K562 (cell line): ENCODE data around the gene USP31. TPM values are rescaled to one million over a fixed set of nuclear protein-coding genes. Genes with fewer than 3 reads are reported as not detected.

Experiments
- CBFA2T3 ChIP-seq: fragments of 450-650 bp; IDR thresholded peaks from 2 replicates; pipeline ENCODE4 v1.6.1; 2017
- CEBPZ ChIP-seq: fragments of 150-350 bp; IDR thresholded peaks from 2 replicates; pipeline ENCODE4 v1.6.1; 2014; ENCODE audit warnings: low read depth, mild to moderate bottlenecking, low read length, borderline replicate concordance
- CSDE1 ChIP-seq, 2 experiments: fragments of 450-650 bp; IDR thresholded peaks; 2 replicates each; pipeline ENCODE4 v1.6.1; 2016; ENCODE audit warnings: mild to moderate bottlenecking in 1 of 2
- FOXK1 ChIP-seq: sonication (generic); formaldehyde crosslinking; IDR thresholded peaks from 2 replicates; pipeline ENCODE4 v1.8.0; 2022; ENCODE audit warnings: missing genetic modification reagents, mild to moderate bottlenecking, borderline replicate concordance
- IFI16 ChIP-seq: fragments of 250-450 bp; sonication (Bioruptor Pico); IDR thresholded peaks from 2 replicates; pipeline ENCODE4 v2.1.2; 2022; ENCODE audit warnings: mild to moderate bottlenecking, inconsistent platforms
- MYC ChIP-seq, 2 experiments: fragments of 250-450 bp in 1 of 2; sonication (Bioruptor Pico) in 1 of 2; IDR thresholded peaks; 2 replicates each; pipeline versions ENCODE4 v1.5.1 to v1.6.1; 2012 to 2021; ENCODE audit warnings: low read depth in 2 of 2, borderline replicate concordance in 1 of 2, improper control_type of control experiment in 1 of 2, low read length in 1 of 2, mild to moderate bottlenecking in 1 of 2, moderate library complexity in 1 of 2
- PHF21A ChIP-seq: fragments of 450-650 bp; IDR thresholded peaks from 2 replicates; pipeline ENCODE4 v1.6.1; 2017; ENCODE audit warnings: low read depth, borderline replicate concordance
- SAFB2 ChIP-seq: fragments of 200-400 bp; formaldehyde crosslinking; IDR thresholded peaks from 2 replicates; pipeline ENCODE4 v1.6.1; 2018; ENCODE audit warnings: borderline replicate concordance, low read length, low read depth, moderate library complexity; ENCODE audit not compliant: severe bottlenecking
- ZNF24 ChIP-seq: fragments of 450-650 bp; IDR thresholded peaks from 2 replicates; pipeline ENCODE4 v1.6.1; 2016
- ZNF324 ChIP-seq: fragments of 250-450 bp; sonication (Bioruptor Pico); IDR thresholded peaks from 2 replicates; pipeline ENCODE4 v1.4.0; 2020; ENCODE audit warnings: mild to moderate bottlenecking
- polyA plus RNA-seq, 8 experiments: library from polyadenylated mRNA; depleted of rRNA in 4 of 8; stranded (reverse) in 5 of 8; unstranded in 3 of 8; fragments of >200 nt; fragmentation: Nextera tagmentation in 2 of 8; fragmentation: Illumina TruSeq in 1 of 8; extraction: Ambion mirVana in 2 of 8; extraction: Trizol in 1 of 8; gene quantifications; 2 replicates each; pipeline versions ENCODE4 v1.2.1 to v1.2.3, GENCODE V29; 2011 to 2014; ENCODE audit warnings: inconsistent platforms in 1 of 8, missing spikeins in 1 of 8
- total RNA-seq, 7 experiments: library from RNA; depleted of rRNA in 6 of 7; stranded (reverse); fragments of >200 nt in 6 of 7; fragmentation: Illumina TruSeq in 2 of 7; extraction: Trizol in 2 of 7; gene quantifications; 2 replicates each; pipeline versions ENCODE4 v1.2.1 to v1.2.3, GENCODE V29; 2011 to 2021; ENCODE audit warnings: low replicate concordance in 1 of 7
- TF ChIP-seq, protein P1 (sequence below), 2 experiments: fragments of 450-650 bp in 1 of 2; sonication (generic) in 1 of 2; formaldehyde crosslinking in 1 of 2; IDR thresholded peaks in 1 of 2; conservative IDR thresholded peaks in 1 of 2; 2 replicates each; pipeline versions ENCODE4 v1.6.1 to v1.8.1; 2016 to 2023; ENCODE audit warnings: mild to moderate bottlenecking in 2 of 2, moderate library complexity in 2 of 2, inconsistent platforms in 1 of 2, missing genetic modification reagents in 1 of 2
- TF ChIP-seq, protein P2 (sequence below): fragments of 200-600 bp; sonication (generic); IDR thresholded peaks from one replicate; pipeline ENCODE4 v1.6.1; 2012; ENCODE audit warnings: mild to moderate bottlenecking, low read depth, low read length, inconsistent platforms

Gene USP31
- total and polyA plus RNA-seq, 9 of the 15 experiments (the other 6 are each of a cell fraction or from before 2014, with no cell fraction given) = 0.56 to 4.9 (median 2.9) TPM

DNA sequence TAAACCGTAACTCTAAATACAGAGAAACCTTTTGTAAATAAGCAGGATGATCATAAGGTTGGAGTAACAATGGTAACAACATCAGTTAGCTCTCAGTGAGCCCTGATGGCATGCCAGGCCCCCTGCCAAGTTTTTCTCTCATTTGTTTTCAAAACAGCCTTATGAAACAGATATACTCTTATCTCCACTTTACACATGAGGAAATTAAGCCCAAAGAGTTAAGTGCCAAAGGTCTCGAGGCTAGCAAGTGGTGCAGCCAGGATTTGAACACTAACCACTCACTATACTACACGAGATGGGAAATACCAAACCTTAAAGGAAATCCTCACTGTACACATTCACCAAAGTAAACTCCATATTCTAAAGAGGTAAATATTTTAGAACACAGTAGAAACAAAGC lies 15.0 kb downstream of the USP31 start (continued):
- TF ChIP-seq CEBPZ = no peak
- TF ChIP-seq PHF21A = no peak
- TF ChIP-seq MYC (IDR thresholded peaks at IDR 0.05; ENCODE audit: low read depth, low read length) = 0 out of 2 replicates have a peak, but pooled peaks have one; percentile 13
- no peak for TF ChIP-seq MYC (CRISPR knock-in tag; IDR thresholded peaks at IDR 0.05; ENCODE audit: borderline replicate concordance, low read depth)
- no peak for TF ChIP-seq IFI16 (CRISPR knock-in tag)
- no peak for TF ChIP-seq SAFB2
- TF ChIP-seq CBFA2T3 = peak; percentile 80
- no peak for TF ChIP-seq FOXK1 (CRISPR knock-in tag)
- no peak for TF ChIP-seq CSDE1 (IDR thresholded peaks at IDR 0.05)
- TF ChIP-seq, protein P1, sequence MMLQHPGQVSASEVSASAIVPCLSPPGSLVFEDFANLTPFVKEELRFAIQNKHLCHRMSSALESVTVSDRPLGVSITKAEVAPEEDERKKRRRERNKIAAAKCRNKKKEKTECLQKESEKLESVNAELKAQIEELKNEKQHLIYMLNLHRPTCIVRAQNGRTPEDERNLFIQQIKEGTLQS (IDR thresholded peaks at IDR 0.05) = no peak
- TF ChIP-seq, protein P1 (CRISPR knock-in tag; conservative IDR thresholded peaks at IDR 0.05) = no peak
- TF ChIP-seq ZNF24 = no peak
- TF ChIP-seq, protein P2, sequence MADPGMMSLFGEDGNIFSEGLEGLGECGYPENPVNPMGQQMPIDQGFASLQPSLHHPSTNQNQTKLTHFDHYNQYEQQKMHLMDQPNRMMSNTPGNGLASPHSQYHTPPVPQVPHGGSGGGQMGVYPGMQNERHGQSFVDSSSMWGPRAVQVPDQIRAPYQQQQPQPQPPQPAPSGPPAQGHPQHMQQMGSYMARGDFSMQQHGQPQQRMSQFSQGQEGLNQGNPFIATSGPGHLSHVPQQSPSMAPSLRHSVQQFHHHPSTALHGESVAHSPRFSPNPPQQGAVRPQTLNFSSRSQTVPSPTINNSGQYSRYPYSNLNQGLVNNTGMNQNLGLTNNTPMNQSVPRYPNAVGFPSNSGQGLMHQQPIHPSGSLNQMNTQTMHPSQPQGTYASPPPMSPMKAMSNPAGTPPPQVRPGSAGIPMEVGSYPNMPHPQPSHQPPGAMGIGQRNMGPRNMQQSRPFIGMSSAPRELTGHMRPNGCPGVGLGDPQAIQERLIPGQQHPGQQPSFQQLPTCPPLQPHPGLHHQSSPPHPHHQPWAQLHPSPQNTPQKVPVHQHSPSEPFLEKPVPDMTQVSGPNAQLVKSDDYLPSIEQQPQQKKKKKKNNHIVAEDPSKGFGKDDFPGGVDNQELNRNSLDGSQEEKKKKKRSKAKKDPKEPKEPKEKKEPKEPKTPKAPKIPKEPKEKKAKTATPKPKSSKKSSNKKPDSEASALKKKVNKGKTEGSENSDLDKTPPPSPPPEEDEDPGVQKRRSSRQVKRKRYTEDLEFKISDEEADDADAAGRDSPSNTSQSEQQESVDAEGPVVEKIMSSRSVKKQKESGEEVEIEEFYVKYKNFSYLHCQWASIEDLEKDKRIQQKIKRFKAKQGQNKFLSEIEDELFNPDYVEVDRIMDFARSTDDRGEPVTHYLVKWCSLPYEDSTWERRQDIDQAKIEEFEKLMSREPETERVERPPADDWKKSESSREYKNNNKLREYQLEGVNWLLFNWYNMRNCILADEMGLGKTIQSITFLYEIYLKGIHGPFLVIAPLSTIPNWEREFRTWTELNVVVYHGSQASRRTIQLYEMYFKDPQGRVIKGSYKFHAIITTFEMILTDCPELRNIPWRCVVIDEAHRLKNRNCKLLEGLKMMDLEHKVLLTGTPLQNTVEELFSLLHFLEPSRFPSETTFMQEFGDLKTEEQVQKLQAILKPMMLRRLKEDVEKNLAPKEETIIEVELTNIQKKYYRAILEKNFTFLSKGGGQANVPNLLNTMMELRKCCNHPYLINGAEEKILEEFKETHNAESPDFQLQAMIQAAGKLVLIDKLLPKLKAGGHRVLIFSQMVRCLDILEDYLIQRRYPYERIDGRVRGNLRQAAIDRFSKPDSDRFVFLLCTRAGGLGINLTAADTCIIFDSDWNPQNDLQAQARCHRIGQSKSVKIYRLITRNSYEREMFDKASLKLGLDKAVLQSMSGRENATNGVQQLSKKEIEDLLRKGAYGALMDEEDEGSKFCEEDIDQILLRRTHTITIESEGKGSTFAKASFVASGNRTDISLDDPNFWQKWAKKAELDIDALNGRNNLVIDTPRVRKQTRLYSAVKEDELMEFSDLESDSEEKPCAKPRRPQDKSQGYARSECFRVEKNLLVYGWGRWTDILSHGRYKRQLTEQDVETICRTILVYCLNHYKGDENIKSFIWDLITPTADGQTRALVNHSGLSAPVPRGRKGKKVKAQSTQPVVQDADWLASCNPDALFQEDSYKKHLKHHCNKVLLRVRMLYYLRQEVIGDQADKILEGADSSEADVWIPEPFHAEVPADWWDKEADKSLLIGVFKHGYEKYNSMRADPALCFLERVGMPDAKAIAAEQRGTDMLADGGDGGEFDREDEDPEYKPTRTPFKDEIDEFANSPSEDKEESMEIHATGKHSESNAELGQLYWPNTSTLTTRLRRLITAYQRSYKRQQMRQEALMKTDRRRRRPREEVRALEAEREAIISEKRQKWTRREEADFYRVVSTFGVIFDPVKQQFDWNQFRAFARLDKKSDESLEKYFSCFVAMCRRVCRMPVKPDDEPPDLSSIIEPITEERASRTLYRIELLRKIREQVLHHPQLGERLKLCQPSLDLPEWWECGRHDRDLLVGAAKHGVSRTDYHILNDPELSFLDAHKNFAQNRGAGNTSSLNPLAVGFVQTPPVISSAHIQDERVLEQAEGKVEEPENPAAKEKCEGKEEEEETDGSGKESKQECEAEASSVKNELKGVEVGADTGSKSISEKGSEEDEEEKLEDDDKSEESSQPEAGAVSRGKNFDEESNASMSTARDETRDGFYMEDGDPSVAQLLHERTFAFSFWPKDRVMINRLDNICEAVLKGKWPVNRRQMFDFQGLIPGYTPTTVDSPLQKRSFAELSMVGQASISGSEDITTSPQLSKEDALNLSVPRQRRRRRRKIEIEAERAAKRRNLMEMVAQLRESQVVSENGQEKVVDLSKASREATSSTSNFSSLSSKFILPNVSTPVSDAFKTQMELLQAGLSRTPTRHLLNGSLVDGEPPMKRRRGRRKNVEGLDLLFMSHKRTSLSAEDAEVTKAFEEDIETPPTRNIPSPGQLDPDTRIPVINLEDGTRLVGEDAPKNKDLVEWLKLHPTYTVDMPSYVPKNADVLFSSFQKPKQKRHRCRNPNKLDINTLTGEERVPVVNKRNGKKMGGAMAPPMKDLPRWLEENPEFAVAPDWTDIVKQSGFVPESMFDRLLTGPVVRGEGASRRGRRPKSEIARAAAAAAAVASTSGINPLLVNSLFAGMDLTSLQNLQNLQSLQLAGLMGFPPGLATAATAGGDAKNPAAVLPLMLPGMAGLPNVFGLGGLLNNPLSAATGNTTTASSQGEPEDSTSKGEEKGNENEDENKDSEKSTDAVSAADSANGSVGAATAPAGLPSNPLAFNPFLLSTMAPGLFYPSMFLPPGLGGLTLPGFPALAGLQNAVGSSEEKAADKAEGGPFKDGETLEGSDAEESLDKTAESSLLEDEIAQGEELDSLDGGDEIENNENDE = no peak
- TF ChIP-seq ZNF324 (CRISPR knock-in tag) = no peak
